ENCODE results near the gene ARVCF.

ARVCF gene

DNA sequence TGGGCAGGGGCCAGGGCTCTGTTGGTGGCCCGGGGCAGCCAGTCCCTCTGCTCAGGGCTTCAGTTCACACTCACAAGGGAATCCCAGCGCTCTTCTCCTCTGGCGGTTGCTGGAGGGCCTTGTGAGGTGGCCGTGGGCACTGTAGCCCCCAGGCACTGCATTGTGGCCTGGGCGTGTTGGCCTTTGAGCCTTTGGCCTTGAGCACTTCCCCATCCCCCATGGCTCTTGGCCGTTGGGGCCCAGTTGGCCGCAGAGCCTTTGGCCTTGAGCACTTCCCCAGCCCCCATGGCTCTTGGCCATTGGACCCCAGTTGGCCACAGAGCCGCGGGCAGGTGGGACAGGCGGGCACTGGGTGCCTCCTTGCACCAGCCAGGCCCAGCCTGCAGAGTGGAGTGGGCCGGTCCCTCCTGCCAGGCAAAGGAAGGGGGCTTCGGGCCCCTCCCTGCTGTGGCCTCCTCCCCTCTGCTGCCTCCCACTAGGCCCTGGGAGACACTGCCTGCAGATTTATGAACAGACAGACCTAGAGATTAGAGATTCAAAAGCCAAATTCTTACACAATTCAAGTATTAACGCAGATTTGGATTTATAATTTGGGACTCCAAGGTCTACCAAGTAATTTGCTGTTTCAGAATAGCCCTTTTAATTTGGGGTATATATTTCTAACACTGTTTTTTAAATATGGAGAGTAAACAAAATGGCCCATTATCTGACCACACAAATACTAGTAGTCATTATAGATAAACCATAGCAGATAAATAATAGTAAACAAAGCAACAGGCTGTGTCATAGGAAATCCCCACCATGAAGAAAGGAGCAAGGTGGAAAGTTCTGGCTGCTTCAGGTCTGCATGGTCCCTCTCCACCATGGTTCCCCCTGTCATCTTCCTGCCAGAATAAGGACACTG is 56.8 kb downstream of the ARVCF start:
- H3K9me3 ChIP-seq (ENCODE audit: control insufficient read depth, insufficient read depth, low read length) = no peaks in the 10 kb centered on the region
- peaks cover 5% of the 10 kb centered on the region for H3K4me1 ChIP-seq (ENCODE audit: control insufficient read depth, insufficient read depth, low read length)
- peak overlapping the region; percentile 35 for H3K4me3 ChIP-seq (ENCODE audit: low read depth, low read length)
- H3K36me3 ChIP-seq (ENCODE audit: control insufficient read depth, insufficient read depth, low read length) = no peaks in the 10 kb centered on the region
- H3K27me3 ChIP-seq (ENCODE audit: control insufficient read depth, insufficient read depth, low read length) = no peaks in the 10 kb centered on the region
- no peak overlapping the region for H3K9ac ChIP-seq (ENCODE audit: low read depth, low read length)

DNA sequence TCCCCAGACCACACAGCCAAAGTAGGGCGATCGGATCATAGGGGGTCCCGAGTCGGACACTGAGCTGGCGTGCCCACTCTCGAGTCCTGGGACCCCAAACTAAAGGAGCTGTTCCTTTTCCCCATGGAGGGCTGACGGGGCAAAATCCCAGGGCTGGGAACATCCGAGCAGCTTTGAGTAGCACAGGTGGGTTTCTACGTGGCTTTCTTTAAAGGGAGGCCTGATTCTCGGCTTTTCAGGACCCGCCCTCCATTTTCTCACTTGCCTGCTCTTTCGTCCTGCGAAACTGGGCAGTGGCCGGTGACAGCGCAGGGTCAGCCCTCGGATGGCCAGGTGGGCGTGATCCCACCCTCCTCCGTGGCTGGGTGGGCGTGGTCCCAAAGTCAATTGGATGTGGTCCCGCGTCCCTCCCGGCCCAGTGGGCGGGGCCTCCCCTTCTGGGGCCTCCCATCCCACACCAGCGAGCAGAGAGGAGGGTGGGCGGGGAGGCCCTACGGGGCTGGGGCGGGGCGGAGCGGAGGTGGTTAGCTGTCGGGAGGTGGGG is 57.5 kb downstream of the ARVCF start:
- no peaks in the 10 kb centered on the region for H3K9me3 ChIP-seq (ENCODE audit: control insufficient read depth, insufficient read depth, low read length)
- H3K27me3 ChIP-seq (ENCODE audit: control insufficient read depth, insufficient read depth, low read length) = no peaks in the 10 kb centered on the region
- H3K36me3 ChIP-seq (ENCODE audit: control insufficient read depth, insufficient read depth, low read length) = no peaks in the 10 kb centered on the region
- peaks cover 5% of the 10 kb centered on the region for H3K4me1 ChIP-seq (ENCODE audit: control insufficient read depth, insufficient read depth, low read length)
- peak overlapping the region; percentile 70 for H3K4me3 ChIP-seq (ENCODE audit: low read depth, low read length)
- H3K9ac ChIP-seq (ENCODE audit: low read depth, low read length) = no peak overlapping the region

DNA sequence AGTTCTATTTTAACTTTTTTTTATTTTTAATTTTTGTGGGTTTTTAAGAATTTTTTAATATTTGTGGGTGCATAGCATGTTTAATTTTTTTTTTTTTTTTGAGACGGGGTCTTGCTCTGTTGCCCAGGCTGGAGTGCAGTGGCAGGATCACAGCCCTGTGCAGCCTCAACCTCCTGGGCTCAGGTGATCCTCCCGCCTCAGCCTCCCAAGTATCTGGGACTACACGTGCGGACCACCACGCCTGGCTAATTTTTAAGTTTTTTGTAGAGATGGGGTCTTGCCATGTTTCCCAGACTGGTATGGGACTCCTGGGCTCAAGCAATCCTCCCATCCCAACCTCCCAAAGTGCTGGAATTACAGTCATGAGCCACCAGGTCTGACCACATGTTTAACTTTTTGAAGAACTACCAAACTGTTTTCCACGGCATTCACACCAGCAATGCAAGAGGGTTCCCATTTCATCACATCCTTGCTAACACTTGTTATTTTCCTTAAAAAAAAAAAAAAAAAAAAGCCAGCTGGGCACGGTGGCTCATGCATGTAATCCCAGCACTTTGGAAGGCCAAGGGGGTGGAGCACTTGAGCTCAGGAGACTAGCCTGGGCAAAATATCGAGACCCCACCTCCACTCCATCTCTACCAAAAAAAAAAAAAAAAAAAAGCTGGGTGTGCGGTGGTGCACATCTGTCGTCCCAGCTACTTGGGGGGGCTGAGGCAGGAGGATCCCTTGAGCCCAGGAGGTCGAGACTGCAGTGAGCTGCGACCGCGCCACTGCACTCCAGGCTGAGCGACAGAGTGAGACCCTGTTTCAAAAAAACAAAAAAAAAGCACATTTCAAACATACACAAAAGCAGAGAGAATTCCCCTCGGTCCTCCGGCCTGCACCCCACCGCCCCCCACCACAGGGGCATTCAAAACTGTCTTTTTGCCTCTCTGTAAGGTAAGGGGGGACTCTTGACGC is 58.3 kb downstream of the ARVCF start:
- peaks cover 5% of the 10 kb centered on the region for H3K4me1 ChIP-seq (ENCODE audit: control insufficient read depth, insufficient read depth, low read length)
- no peak overlapping the region for H3K9ac ChIP-seq (ENCODE audit: low read depth, low read length)
- peak overlapping the region; percentile 70 for H3K4me3 ChIP-seq (ENCODE audit: low read depth, low read length)
- H3K36me3 ChIP-seq (ENCODE audit: control insufficient read depth, insufficient read depth, low read length) = no peaks in the 10 kb centered on the region
- no peaks in the 10 kb centered on the region for H3K9me3 ChIP-seq (ENCODE audit: control insufficient read depth, insufficient read depth, low read length)
- no peaks in the 10 kb centered on the region for H3K27me3 ChIP-seq (ENCODE audit: control insufficient read depth, insufficient read depth, low read length)

DNA sequence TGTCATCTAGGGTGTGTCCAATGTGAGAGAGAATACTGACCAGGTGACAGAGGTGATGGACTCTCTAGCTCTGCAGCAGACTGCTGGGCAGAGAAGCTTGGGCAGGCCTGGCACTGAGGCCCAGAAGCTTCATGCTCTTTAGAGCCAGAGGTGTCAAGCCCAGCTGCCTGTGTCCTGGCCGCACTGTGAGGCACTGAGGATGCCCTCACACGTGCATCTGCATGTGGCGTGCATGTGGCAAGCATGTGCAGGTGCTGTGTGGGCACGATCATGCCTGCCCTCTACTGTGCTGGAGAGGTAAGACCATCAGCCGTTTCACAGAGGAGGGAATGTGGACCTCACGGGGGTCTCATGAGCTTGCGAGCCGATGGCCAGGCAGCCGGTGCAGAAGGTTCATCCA is 59.2 kb downstream of the ARVCF start:
- no peak overlapping the region for H3K9ac ChIP-seq (ENCODE audit: low read depth, low read length)
- peaks cover 2% of the 10 kb centered on the region for H3K4me1 ChIP-seq (ENCODE audit: control insufficient read depth, insufficient read depth, low read length)
- no peaks in the 10 kb centered on the region for H3K27me3 ChIP-seq (ENCODE audit: control insufficient read depth, insufficient read depth, low read length)
- no peak overlapping the region for H3K4me3 ChIP-seq (ENCODE audit: low read depth, low read length)
- H3K9me3 ChIP-seq (ENCODE audit: control insufficient read depth, insufficient read depth, low read length) = no peaks in the 10 kb centered on the region
- no peaks in the 10 kb centered on the region for H3K36me3 ChIP-seq (ENCODE audit: control insufficient read depth, insufficient read depth, low read length)

DNA sequence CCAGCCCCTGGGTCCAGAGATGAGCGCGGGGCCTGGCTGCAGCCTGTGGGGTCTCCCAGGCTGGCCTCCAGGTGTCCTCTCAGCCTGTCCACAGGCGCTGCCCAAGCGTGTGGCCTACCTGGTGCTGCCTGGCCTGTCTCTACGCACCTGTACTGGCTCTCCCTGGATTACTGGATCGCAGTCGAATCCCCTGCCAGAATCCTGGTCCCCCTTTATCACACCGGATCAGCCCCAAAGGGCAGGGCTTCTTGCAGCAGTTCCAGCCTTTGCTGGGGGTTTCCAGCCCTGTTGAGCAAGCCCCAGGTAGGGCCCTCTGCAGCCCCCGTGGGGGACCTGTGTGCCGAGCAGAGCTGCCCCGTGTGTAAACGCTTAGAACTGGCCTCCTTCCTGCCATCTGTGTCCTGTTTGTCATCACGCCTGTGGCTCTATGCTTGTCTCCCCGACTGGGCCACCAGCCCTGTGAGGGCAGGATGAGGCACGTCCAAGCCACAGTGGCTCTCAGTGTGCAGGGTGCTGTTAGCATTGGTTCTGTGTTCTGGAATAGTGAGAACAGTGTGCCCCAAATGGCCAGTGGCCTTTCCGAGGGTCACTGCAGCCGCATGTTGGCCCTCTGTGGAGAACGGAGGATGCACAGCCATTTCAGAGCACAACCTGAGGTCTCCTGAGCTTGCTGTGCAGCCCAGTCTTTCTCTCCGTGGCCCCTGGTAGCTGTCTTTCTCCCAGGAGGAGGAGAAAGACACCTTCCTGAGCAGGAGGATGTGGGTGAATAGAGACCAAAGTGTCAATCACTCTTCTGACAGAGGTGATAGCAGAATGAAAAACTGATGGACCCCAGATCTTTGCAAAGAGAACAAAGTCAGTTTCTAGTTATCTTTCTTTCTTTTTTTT is 61.1 kb downstream of the ARVCF start:
- H3K36me3 ChIP-seq (ENCODE audit: control insufficient read depth, insufficient read depth, low read length) = no peaks in the 10 kb centered on the region
- peaks cover 2% of the 10 kb centered on the region for H3K4me1 ChIP-seq (ENCODE audit: control insufficient read depth, insufficient read depth, low read length)
- no peaks in the 10 kb centered on the region for H3K27me3 ChIP-seq (ENCODE audit: control insufficient read depth, insufficient read depth, low read length)
- no peak overlapping the region for H3K4me3 ChIP-seq (ENCODE audit: low read depth, low read length)
- H3K9me3 ChIP-seq (ENCODE audit: control insufficient read depth, insufficient read depth, low read length) = no peaks in the 10 kb centered on the region
- H3K9ac ChIP-seq (ENCODE audit: low read depth, low read length) = no peak overlapping the region

DNA sequence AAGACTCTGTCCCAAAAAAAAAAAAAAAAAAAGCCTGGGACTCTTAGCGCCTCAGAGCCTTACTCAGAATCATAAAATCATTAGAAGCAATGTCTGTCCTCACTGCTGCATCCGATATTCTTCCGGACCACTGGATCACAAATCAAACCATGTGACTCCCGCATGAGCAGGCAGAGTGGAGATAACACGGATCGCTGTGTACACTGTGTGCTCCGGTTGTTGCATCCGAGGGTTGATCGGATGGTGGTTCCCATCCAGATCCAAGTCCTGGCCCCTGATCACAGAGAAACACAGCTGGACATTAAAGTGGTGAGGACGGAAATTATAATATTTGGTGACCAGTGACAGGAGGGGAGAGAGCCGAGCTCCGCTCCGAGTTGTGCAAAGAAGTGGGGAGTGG is 65.3 kb downstream of the ARVCF start:
- Histone ChIP-seq H3K27me3 (ENCODE audit: control insufficient read depth, insufficient read depth, low read length) (no peaks in the 10 kb centered on the region), H3K4me3 (ENCODE audit: low read depth, low read length) (no peak overlapping the region), H3K36me3 (ENCODE audit: control insufficient read depth, insufficient read depth, low read length) (no peaks in the 10 kb centered on the region), H3K9me3 (ENCODE audit: control insufficient read depth, insufficient read depth, low read length) (no peaks in the 10 kb centered on the region), H3K4me1 (ENCODE audit: control insufficient read depth, insufficient read depth, low read length) (no peaks in the 10 kb centered on the region), H3K9ac (ENCODE audit: low read depth, low read length) (no peak overlapping the region)

DNA sequence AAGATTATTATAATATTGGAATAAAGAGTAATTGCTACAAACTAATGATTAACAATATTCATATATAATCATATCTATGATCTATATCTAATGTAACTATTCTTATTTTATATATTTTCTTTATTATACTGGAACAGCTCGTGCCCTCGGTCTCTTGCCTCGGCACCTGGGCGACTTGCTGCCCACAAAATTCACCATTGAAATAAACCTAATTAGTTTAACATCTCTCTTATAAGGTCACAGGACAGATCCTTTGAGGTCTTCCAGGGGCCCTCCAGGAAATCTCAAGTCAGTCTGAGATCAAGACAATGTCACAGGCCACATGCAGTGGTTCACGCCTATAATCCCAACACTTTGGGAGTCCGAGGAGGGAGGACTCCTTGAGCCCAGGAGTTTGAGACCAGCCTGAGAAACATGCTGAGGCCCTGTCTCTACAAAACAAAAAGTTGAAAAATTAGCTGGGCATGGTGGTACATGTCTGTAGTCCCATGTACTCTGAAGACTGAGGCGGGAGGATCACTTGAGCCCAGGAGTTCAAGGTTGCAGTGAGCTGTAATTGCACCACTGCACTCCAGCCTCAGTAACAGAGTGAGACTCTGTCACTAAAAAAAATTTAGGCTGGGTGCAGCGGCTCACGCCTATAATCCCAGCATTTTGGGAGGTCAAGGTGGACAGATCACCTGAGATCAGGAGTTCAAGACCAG is 68.4 kb downstream of the ARVCF start:
- H3K9ac ChIP-seq (ENCODE audit: low read depth, low read length) = no peak overlapping the region
- H3K9me3 ChIP-seq (ENCODE audit: control insufficient read depth, insufficient read depth, low read length) = no peaks in the 10 kb centered on the region
- no peak overlapping the region for H3K4me3 ChIP-seq (ENCODE audit: low read depth, low read length)
- no peaks in the 10 kb centered on the region for H3K36me3 ChIP-seq (ENCODE audit: control insufficient read depth, insufficient read depth, low read length)
- no peaks in the 10 kb centered on the region for H3K27me3 ChIP-seq (ENCODE audit: control insufficient read depth, insufficient read depth, low read length)
- no peaks in the 10 kb centered on the region for H3K4me1 ChIP-seq (ENCODE audit: control insufficient read depth, insufficient read depth, low read length)

DNA sequence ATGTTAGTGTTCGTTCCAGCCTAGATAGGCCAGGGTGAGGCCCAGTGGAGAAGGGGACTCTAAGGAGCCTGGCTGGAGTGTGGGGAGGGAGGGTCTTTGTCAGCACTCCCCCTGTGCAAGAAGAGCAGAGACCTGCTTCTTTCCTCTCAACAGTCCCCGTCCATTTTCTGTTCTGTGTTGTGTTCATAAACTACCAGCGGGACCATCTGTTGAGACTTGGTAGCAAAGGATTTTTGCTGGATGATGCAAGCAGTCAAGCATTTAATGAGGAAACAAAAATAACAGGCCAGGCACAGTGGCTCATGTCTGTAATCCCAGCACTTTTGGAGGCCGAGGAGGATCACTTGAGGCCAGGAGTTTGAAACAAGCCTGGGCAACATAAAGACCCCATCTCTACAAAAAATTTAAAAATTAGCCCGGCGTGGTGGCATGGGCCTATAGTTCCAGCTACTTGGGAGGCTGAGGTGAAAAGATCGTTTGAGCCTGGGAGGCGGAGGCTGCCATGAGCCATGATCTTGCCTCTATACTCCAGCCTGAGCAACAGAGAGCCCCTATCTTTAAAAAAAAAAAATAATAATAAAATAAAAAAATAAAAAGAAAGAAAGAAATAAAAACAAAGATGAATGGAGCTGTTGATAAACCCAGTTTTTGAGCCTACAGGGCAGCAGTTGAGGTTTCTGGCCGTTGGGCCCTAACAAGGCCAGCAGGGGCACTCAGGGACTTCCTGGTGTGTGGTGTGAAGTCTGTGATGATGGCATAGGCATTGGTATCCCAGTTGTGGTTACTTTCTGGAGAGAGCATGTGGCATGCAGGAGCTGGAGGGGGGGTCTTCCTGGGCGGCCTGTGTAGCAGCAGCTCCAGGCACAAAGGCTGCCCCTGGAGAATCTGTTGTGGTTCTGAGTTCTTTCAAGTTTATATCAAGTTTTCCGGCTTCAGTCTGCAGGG is 73.3 kb downstream of the ARVCF start:
- peak overlapping the region; percentile 69 for H3K4me3 ChIP-seq (ENCODE audit: low read depth, low read length)
- H3K9ac ChIP-seq (ENCODE audit: low read depth, low read length) = no peak overlapping the region
- no peaks in the 10 kb centered on the region for H3K27me3 ChIP-seq (ENCODE audit: control insufficient read depth, insufficient read depth, low read length)
- H3K4me1 ChIP-seq (ENCODE audit: control insufficient read depth, insufficient read depth, low read length) = peaks cover 6% of the 10 kb centered on the region
- H3K9me3 ChIP-seq (ENCODE audit: control insufficient read depth, insufficient read depth, low read length) = no peaks in the 10 kb centered on the region
- H3K36me3 ChIP-seq (ENCODE audit: control insufficient read depth, insufficient read depth, low read length) = no peaks in the 10 kb centered on the region

DNA sequence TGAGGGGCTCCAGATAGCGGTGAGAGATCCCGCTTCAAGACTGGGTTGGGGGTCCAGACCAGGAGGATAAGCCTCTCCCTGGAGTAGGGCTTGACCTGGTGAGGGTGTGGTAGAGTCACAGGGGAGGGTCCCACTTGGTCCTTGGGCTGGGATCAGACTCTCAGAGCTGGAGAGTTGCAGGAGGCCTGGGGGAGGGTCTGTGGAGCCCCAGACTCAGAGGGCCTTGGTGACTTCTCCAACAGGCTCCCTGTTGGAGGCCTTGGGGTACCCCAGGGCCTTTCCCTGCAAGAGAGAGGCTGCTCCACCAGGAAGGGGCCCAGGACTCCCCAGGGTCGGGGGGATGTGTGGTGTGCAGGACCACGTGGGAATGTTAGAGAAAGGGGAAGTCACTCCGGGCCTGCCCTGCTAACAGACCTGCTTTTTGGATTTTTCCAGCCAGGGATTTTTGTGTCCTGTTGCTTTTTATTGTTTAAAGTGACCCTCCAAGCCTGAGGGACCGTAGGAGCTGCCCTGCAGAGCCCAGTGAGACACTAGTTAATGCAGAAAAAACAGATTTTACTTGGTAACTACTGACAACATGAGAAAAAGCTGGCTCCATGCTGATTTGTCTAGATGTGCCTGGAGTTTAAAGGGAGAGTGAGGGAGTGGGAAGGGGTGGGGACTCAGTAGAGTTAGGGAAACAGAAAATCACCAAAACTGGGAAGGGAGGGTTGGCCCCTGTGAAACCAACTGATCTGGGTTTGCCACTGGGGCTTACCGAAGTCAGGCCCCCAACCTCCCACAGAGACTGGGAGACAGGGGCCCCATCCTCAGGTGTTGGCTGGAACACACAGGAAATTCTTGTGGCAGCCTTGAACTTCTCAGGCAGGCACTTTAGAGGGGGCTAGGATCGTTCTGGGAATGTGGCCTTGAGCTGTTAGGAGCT is 74.2 kb downstream of the ARVCF start:
- Histone ChIP-seq H3K9me3 (ENCODE audit: control insufficient read depth, insufficient read depth, low read length) (no peaks in the 10 kb centered on the region), H3K27me3 (ENCODE audit: control insufficient read depth, insufficient read depth, low read length) (no peaks in the 10 kb centered on the region), H3K9ac (ENCODE audit: low read depth, low read length) (peak overlapping the region; percentile 71), H3K36me3 (ENCODE audit: control insufficient read depth, insufficient read depth, low read length) (no peaks in the 10 kb centered on the region), H3K4me1 (ENCODE audit: control insufficient read depth, insufficient read depth, low read length) (peaks cover 6% of the 10 kb centered on the region), H3K4me3 (ENCODE audit: low read depth, low read length) (peak overlapping the region; percentile 69)
